HL-60/S4 treated with retinoic acid at 250 ng/mL for 4 days and 3 days (cell line): ENCODE results near the gene FAM149A.

Experiments used
- in situ Hi-C: fragments of 300-500 bp; cut with MboI; formaldehyde crosslinking; loops from 2 replicates; pipeline ENCODE4 v1.7.0; 2022; ENCODE audit warnings: low sequenced_read_pairs

FAM149A gene

DNA sequence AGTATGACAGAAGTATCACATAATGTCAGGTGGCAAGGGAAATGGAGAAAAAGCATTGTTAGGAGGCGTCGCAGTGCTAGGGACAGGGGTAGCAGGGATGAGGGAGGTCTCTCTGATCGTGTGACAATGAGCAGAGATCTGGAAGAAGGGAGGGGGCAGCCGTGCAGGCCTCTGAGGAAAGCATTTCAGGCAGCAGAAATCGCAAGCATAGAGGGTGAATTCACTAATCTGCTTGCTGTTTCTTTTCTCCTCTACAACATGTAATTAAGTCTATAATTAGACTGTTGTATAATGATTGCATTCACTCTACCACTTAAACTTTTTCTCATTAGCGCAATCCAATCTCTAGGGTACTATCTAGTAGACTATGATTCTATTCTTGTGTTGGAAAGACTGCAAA, 96.0 kb downstream of the FAM149A start:
- in situ Hi-C loops = no loop called here

- in situ Hi-C loops = no loop called here
Measured at GRCh38 chr4:186201010-186201409, 96.5 kb downstream of the FAM149A start.

DNA sequence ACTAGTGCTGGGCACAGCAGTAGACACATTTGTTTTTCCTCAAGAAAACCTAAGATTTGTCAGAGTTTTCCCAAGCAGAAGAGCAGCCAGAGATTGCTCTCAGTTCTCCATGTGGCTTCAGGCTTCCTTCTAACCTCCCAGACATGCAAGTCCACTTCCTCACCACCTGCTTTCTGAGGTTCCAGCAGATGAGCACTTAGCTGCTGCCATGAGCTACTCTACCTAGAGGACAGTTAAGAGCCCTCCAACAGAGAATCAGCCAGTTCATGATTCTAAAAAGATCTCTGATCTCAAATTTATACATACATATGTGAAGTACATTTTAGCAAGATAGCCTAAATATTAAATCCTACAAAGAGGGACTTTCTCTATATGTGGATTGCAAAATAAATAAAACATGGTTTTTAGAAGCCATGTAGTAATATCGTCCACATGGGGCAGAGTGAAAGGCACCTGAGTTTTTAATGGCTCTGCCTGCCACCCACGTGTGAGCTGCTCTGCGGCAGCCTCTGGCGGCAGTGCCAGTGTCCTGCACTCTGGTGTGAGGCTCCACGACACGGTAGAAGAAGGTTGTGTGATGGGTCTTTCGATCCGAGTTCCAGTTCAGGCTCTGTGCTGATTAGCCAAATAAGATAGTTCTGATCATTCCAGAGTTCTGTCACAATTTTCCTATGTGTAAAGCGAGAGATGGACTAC, 97.2 kb downstream of the FAM149A start:
- in situ Hi-C loops = no loop called here

- in situ Hi-C loops = no loop called here
Measured at GRCh38 chr4:186202490-186203140, 98.1 kb downstream of the FAM149A start.

- in situ Hi-C loops = no loop called here
Measured at GRCh38 chr4:186203406-186203805, 98.9 kb downstream of the FAM149A start.

DNA sequence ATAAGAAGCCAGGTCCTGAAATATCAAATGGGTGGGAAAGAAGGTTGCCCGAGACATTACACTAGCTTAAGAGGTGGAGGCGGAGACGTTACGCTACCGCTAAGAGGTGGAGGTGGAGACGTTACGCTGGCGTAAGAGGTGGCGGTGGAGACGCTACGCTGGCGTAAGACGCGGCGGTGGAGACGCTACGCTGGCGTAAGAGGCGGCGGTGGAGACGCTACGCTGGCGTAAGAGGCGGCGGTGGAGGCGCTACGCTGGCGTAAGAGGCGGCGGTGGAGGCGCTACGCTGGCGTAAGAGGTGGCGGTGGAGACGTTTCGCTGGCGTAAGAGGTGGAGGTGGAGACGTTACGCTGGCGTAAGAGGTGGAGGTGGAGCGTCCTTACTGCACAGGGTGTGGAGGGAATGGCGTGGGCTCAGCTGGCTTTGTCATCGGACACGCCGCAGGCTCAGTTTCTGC, 99.6 kb downstream of the FAM149A start:
- in situ Hi-C loops = no loop called here

- in situ Hi-C loops = no loop called here
Measured at GRCh38 chr4:186204686-186205085, 100.2 kb downstream of the FAM149A start.

GRCh38 chr4:186205156-186205555, 100.7 kb downstream of the FAM149A start:
- in situ Hi-C loops = no loop called here

DNA sequence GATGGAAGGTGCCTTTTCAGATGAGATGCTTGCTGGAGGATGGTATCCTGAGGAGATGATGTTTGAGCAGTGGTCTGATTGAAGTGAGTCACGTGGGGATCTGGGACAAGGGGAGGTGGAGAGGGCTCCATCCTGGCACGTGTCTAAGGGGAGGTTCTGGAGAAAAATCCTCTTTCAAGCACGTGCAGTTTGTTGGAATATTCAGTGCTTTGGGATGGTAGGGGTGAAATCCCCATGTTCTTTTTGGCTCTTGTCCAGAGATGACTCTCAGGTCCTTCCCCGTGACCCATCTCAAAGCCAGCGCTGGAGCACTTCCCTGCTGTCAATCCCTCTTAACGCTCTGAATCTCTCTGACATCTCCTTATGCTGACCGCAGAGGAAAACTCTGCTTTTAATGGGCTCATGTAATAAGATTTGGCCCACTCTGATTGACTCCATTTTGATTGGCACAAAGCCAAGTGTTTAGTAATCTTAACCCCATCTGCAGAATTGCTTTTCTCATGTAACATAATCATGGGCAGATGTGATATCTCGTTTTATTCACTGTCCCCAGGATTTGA, 112.0 kb downstream of the FAM149A start:
- in situ Hi-C loops = no loop called here

- in situ Hi-C loops = no loop called here
Measured at GRCh38 chr4:186217733-186218293, 113.3 kb downstream of the FAM149A start.

DNA sequence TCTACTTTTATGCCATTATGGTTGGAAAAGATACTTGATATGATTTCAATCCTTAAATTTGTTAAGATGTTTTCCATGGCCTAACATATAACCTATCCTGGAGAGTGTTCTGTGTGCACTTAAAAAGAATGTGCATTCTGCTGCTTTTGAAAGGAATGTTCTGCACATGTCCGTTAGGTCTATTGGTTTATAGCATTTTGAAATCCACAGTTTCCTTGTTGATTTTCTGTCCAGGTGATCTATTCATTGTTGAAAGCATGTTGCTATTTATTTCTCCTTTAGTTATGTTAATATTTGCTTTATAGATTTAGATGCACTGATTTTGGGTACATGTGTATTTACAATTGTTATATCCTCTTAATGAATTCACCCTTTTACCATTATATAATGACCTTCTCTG, 117.1 kb downstream of the FAM149A start:
- in situ Hi-C loops = no loop called here
